SK-N-MC (cell line): ENCODE measurements around the gene BICD2.

Experiments
- EZH2 ChIP-seq: fragments of 200-600 bp; sonication (generic); IDR thresholded peaks from one replicate; pipeline ENCODE4 v1.6.1; 2017; ENCODE audit warnings: antibody characterized with exemption
- POLR2AphosphoS5 ChIP-seq: IDR thresholded peaks from 2 replicates; pipeline ENCODE4 v1.6.1; 2012; ENCODE audit warnings: mild to moderate bottlenecking, low read depth, low read length, borderline replicate concordance

DNA sequence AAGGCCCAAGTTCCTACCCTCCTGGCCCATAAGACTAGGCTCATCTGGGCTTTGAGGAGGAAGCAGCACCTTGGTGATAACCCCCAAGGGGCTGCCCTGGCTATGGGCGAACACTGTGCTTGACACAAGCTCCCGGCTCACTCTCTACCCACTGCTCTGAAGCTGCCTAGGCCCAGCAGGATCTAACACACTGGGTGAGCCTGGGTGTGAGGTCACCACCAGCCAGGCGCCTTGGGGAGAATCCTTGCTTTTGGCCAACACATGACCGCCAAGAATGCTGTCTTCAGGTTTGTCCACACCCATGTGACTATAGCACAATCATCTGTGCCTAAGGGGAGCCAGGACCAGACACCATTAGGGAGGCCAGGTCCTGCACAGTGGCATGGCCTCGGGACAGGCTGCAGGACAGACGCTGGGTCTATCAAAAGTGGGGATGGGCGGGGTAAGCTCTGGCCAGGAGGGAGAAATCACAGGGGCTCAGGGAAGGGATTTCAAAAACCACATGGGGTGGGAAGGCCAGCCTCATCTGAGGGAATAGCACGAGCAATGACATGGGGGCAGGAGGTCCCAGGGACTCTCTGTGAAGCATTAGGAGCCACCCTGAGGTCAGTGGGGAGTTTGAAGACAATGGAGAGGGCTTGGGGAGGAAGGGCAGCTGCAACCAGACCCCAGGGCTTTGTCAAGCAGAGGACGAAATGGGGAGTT, 29.6 kb downstream of the BICD2 start:
- TF ChIP-seq EZH2 (no peak), POLR2AphosphoS5 (no peak)
